IPS-18c (cell line): Measurements from ENCODE around the gene VPS13D.

Experiments used
- H3K4me3 ChIP-seq: 2 replicates; pipeline ENCODE4 v1.7.0; 2013; ENCODE audit warnings: low read depth, mild to moderate bottlenecking, low read length, moderate library complexity; ENCODE audit not compliant: insufficient read depth
- H3K9me3 ChIP-seq: one replicate; pipeline ENCODE4 v1.6.1; 2013; ENCODE audit warnings: mild to moderate bottlenecking, low read length, moderate library complexity; ENCODE audit not compliant: control insufficient read depth, insufficient read depth

Gene VPS13D

GRCh38 chr1:12412439-12412838, 182.6 kb downstream of the VPS13D start:
- H3K9me3 ChIP-seq: no peaks in the 10 kb centered on the region
- no peak overlapping the region for H3K4me3 ChIP-seq

GRCh38 chr1:12413664-12414410, 184.0 kb downstream of the VPS13D start:
- Histone ChIP-seq H3K9me3 (no peaks in the 10 kb centered on the region), H3K4me3 (no peak overlapping the region)

GRCh38 chr1:12414444-12415018, 184.7 kb downstream of the VPS13D start:
- Histone ChIP-seq H3K4me3 (no peak overlapping the region), H3K9me3 (no peaks in the 10 kb centered on the region)

GRCh38 chr1:12415038-12415466, 185.2 kb downstream of the VPS13D start:
- Histone ChIP-seq H3K4me3 (no peak overlapping the region), H3K9me3 (no peaks in the 10 kb centered on the region)

GRCh38 chr1:12416101-12416500, 186.3 kb downstream of the VPS13D start:
- no peaks in the 10 kb centered on the region for H3K9me3 ChIP-seq
- no peak overlapping the region for H3K4me3 ChIP-seq

- no peaks in the 10 kb centered on the region for H3K9me3 ChIP-seq
- no peak overlapping the region for H3K4me3 ChIP-seq
Measured at GRCh38 chr1:12416744-12417143, 186.9 kb downstream of the VPS13D start.

- H3K9me3 ChIP-seq: no peaks in the 10 kb centered on the region
- no peak overlapping the region for H3K4me3 ChIP-seq
Measured at GRCh38 chr1:12417389-12417788, 187.6 kb downstream of the VPS13D start.

- Histone ChIP-seq H3K4me3 (no peak overlapping the region), H3K9me3 (no peaks in the 10 kb centered on the region)
Measured at GRCh38 chr1:12420171-12420570, 190.3 kb downstream of the VPS13D start.

GRCh38 chr1:12422488-12422887, 192.7 kb downstream of the VPS13D start:
- Histone ChIP-seq H3K9me3 (no peaks in the 10 kb centered on the region), H3K4me3 (no peak overlapping the region)

- no peak overlapping the region for H3K4me3 ChIP-seq
- no peaks in the 10 kb centered on the region for H3K9me3 ChIP-seq
Measured at GRCh38 chr1:12424087-12424529, 194.3 kb downstream of the VPS13D start.

- H3K9me3 ChIP-seq: no peaks in the 10 kb centered on the region
- H3K4me3 ChIP-seq: no peak overlapping the region
Measured at GRCh38 chr1:12424793-12425192, 195.0 kb downstream of the VPS13D start.

- H3K4me3 ChIP-seq: no peak overlapping the region
- H3K9me3 ChIP-seq: no peaks in the 10 kb centered on the region
Measured at GRCh38 chr1:12426030-12426429, 196.2 kb downstream of the VPS13D start.

GRCh38 chr1:12428334-12428733, 198.5 kb downstream of the VPS13D start:
- Histone ChIP-seq H3K9me3 (no peaks in the 10 kb centered on the region), H3K4me3 (no peak overlapping the region)

- Histone ChIP-seq H3K4me3 (no peak overlapping the region), H3K9me3 (no peaks in the 10 kb centered on the region)
Measured at GRCh38 chr1:12430525-12430924, 200.7 kb downstream of the VPS13D start.

GRCh38 chr1:12432897-12433296, 203.1 kb downstream of the VPS13D start:
- Histone ChIP-seq H3K4me3 (no peak overlapping the region), H3K9me3 (no peaks in the 10 kb centered on the region)

GRCh38 chr1:12433323-12434053, 203.7 kb downstream of the VPS13D start:
- no peaks in the 10 kb centered on the region for H3K9me3 ChIP-seq
- H3K4me3 ChIP-seq: no peak overlapping the region

GRCh38 chr1:12434174-12434573, 204.3 kb downstream of the VPS13D start:
- Histone ChIP-seq H3K4me3 (no peak overlapping the region), H3K9me3 (no peaks in the 10 kb centered on the region)

- no peak overlapping the region for H3K4me3 ChIP-seq
- H3K9me3 ChIP-seq: no peaks in the 10 kb centered on the region
Measured at GRCh38 chr1:12434686-12435085, 204.9 kb downstream of the VPS13D start.
